GM19240 (cell line): ENCODE data around the gene MARK1.

ENCODE experiments used
- DNase-seq: peaks from one replicate; pipeline ENCODE4 v3.0.0; 2011; ENCODE audit warnings: low spot score; ENCODE audit not compliant: insufficient read length

Gene MARK1

GRCh38 chr1:220528679-220529501, 954 bp downstream of the MARK1 start:
- DNase-seq = no peak

- no peak for DNase-seq
These were observed 1.6 kb downstream of the MARK1 start for GRCh38 chr1:220529521-220530020.

GRCh38 chr1:220533504-220534109, 5.7 kb downstream of the MARK1 start:
- DNase-seq = no peak

- DNase-seq = no peak
These were observed 17.0 kb downstream of the MARK1 start for GRCh38 chr1:220544901-220545303.

GRCh38 chr1:220550811-220551399, 23.0 kb downstream of the MARK1 start:
- no peak for DNase-seq

GRCh38 chr1:220551718-220552117, 23.8 kb downstream of the MARK1 start:
- DNase-seq = no peak

- DNase-seq = no peak
These were observed 24.8 kb downstream of the MARK1 start for GRCh38 chr1:220552672-220553260.

- no peak for DNase-seq
These were observed 28.7 kb downstream of the MARK1 start for GRCh38 chr1:220556641-220557040.

- no peak for DNase-seq
These were observed 35.6 kb downstream of the MARK1 start for GRCh38 chr1:220563564-220563963.

GRCh38 chr1:220564216-220564615, 36.3 kb downstream of the MARK1 start:
- DNase-seq = no peak

GRCh38 chr1:220565670-220566069, 37.7 kb downstream of the MARK1 start:
- DNase-seq = no peak

GRCh38 chr1:220566869-220567268, 38.9 kb downstream of the MARK1 start:
- no peak for DNase-seq

GRCh38 chr1:220572416-220572815, 44.5 kb downstream of the MARK1 start:
- no peak for DNase-seq

GRCh38 chr1:220573836-220574235, 45.9 kb downstream of the MARK1 start:
- DNase-seq = no peak

GRCh38 chr1:220575718-220576497, 48.0 kb downstream of the MARK1 start:
- no peak for DNase-seq

- no peak for DNase-seq
These were observed 50.0 kb downstream of the MARK1 start for GRCh38 chr1:220577926-220578325.

- no peak for DNase-seq
These were observed 51.4 kb downstream of the MARK1 start for GRCh38 chr1:220579317-220579716.

GRCh38 chr1:220592714-220593113, 64.8 kb downstream of the MARK1 start:
- no peak for DNase-seq

- DNase-seq = no peak
These were observed 66.4 kb downstream of the MARK1 start for GRCh38 chr1:220594356-220594755.

- DNase-seq = no peak
These were observed 67.2 kb downstream of the MARK1 start for GRCh38 chr1:220595179-220595578.

- DNase-seq = no peak
These were observed 77.0 kb downstream of the MARK1 start for GRCh38 chr1:220604926-220605325.
